Activated naive CD4-positive, alpha-beta T cell treated with anti-CD3 and anti-CD28 coated beads for 36 hours (primary cell): ENCODE data around the gene UQCC2. TPM values are rescaled to one million over a fixed set of nuclear protein-coding genes. Genes with fewer than 3 reads are reported as not detected.

Experiments
- CTCF ChIA-PET: fragments of 350-600 bp; sonication (Branson Sonifier 250); formaldehyde crosslinking; loops from one replicate; lab custom pipeline; 2021; ENCODE audit warnings: antibody characterized with exemption; lab: Charles Lee
- DNase-seq: peaks from one replicate; pipeline ENCODE4 v3.0.0-alpha.2; 2020
- H3K27ac Mint-ChIP-seq: one replicate; pipeline ENCODE4 v1.8.0; 2021; ENCODE audit warnings: mild to moderate bottlenecking, mixed read lengths
- H3K27me3 Mint-ChIP-seq: one replicate; pipeline ENCODE4 v1.8.0; 2021; ENCODE audit warnings: low read depth, mixed read lengths
- H3K36me3 Mint-ChIP-seq: one replicate; pipeline ENCODE4 v1.8.0; 2021; ENCODE audit warnings: low read depth, mixed read lengths
- H3K4me1 Mint-ChIP-seq: one replicate; pipeline ENCODE4 v1.8.0; 2021; ENCODE audit warnings: low read depth, mixed read lengths
- H3K4me3 Mint-ChIP-seq: one replicate; pipeline ENCODE4 v1.8.0; 2021; ENCODE audit warnings: mild to moderate bottlenecking, moderate library complexity, mixed read lengths
- H3K9me3 Mint-ChIP-seq: one replicate; pipeline ENCODE4 v1.8.0; 2021; ENCODE audit warnings: mixed read lengths
- intact Hi-C: fragments of 100-400 bp; cut with micrococcal nuclease; formaldehyde crosslinking; loops from one replicate; pipeline ENCODE4 v1.15.1; 2023
- total RNA-seq, 2 experiments: library from RNA; stranded (reverse); gene quantifications; one replicate each; pipeline ENCODE4 v1.2.3, GENCODE V29; 2021

UQCC2 gene
- total RNA-seq, 2 experiments from 2014 or later: 199 to 205 TPM

DNA sequence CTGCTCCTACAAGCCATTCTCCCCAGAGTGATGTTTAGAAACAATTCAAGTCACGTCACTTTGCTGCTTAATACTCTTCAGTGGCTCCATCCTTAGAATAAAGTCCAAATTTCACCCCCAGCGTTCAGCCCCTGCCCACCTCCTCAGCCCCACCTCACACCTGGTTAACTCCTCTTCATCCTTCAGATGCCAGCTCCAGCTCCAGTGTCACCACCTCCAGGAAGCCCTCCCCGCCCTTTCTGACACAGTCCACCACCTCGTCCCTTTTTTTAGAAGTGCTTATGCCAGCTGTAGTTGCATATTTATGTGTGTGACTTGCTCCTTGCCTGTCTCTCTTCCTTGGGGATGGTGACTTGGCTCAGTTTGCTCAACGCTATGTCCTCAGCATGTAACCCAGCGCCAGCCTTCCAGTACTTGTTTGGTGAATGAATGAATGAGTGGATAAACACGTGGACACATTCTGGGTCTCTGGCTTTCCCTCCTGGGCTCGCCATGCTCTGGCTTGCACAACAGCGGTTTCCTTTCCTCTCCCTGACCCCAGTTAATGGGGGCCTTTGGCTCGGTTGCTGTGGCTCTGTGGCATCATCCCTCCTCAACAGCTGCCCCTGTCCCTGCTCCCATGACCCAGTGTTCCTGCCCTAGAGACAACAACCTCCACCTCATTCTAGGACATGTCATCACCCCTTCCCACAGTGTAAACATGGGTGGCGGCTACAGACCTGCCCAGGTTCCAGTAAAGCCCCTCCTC, 38.9 kb upstream of the UQCC2 start:
- CTCF ChIA-PET: interaction anchor here (2.3 kb wide), 1 partner anchor 10 kb away, joined by 6 read pairs; no protein-coding TSS in a partner anchor

GRCh38 chr6:33749401-33749800, 37.9 kb upstream of the UQCC2 start:
- H3K9me3 Mint-ChIP-seq: no peaks in the 10 kb centered on the region
- no peaks in the 10 kb centered on the region for H3K27me3 Mint-ChIP-seq
- DNase-seq: no peak
- H3K36me3 Mint-ChIP-seq: no peaks in the 10 kb centered on the region
- no peak overlapping the region for H3K27ac Mint-ChIP-seq
- intact Hi-C loops: loop anchor here (10.0 kb wide), 1 partner anchor 405 kb away; no protein-coding TSS in a partner anchor
- no peaks in the 10 kb centered on the region for H3K4me1 Mint-ChIP-seq
- H3K4me3 Mint-ChIP-seq: no peak overlapping the region
- CTCF ChIA-PET: interaction anchor here (2.3 kb wide), 1 partner anchor 11 kb away, joined by 6 read pairs; no protein-coding TSS in a partner anchor

More for the DNA sequence above, 38.9 kb upstream of the UQCC2 start:
- Mint-ChIP-seq H3K27me3 (no peaks in the 10 kb centered on the region), H3K9me3 (no peaks in the 10 kb centered on the region), H3K36me3 (no peaks in the 10 kb centered on the region), H3K4me3 (no peak overlapping the region), H3K27ac (no peak overlapping the region), H3K4me1 (no peaks in the 10 kb centered on the region)
- intact Hi-C loops: no loop called here
- no peak for DNase-seq

DNA sequence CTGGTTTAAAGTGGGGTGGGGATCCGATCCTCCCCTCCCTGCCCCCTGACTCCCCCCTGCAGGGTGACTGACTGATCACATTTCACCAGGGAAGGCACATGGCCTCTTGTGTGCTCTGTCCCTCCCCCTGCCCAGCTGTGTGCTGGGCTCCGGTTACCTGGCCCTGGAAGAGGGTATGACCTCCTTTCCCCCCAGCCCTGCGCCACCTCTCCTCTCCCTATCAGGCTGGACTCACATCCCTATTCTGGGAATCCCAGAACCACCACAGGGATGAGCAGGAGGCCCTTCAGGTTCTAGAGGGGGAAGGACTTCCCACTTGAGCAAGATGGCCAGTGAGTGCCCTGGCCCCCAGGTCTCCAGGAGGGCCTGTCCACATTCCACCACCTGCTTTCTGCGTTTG, 37.3 kb upstream of the UQCC2 start:
- CTCF ChIA-PET: interaction anchor here (0.9 to 2.3 kb wide), 2 partner anchors 11 to 54 kb away, joined by 3 to 6 read pairs; no protein-coding TSS in a partner anchor
- intact Hi-C loops: loop anchor here (10.0 kb wide), 1 partner anchor 406 kb away; no protein-coding TSS in a partner anchor

DNA sequence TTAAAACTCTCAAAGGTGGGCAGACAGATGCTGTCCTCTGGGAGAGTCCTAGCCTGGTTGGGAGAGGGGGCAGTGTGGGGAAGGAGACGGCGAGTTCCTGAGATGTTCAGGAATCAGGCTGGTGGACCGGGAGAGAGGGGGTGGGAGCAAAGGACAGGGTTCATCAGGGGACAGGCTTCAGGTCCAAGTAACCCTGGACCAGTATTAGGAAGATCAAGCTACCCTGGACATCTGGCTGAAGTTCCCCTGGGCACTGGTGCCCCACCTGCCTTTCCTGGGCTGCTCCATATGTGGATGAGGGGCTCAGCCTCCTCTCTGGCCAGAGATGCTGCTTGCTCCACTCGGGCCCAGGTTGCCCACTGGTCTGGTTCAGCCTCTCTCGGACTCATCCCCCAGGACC, 36.3 kb upstream of the UQCC2 start:
- CTCF ChIA-PET: interaction anchor here (0.9 kb wide), 1 partner anchor 53 kb away, joined by 3 read pairs; no protein-coding TSS in a partner anchor
- H3K9me3 Mint-ChIP-seq: no peaks in the 10 kb centered on the region
- H3K27ac Mint-ChIP-seq: no peak overlapping the region
- H3K27me3 Mint-ChIP-seq: no peaks in the 10 kb centered on the region
- no peak overlapping the region for H3K4me3 Mint-ChIP-seq
- H3K4me1 Mint-ChIP-seq: peaks cover 2% of the 10 kb centered on the region
- DNase-seq: no peak
- H3K36me3 Mint-ChIP-seq: no peaks in the 10 kb centered on the region
- intact Hi-C loops: loop anchor here (10.0 kb wide), 1 partner anchor 407 kb away; no protein-coding TSS in a partner anchor

More for the DNA sequence above, 37.3 kb upstream of the UQCC2 start:
- Mint-ChIP-seq H3K27ac (no peak overlapping the region), H3K4me1 (peaks cover 2% of the 10 kb centered on the region), H3K4me3 (no peak overlapping the region), H3K36me3 (no peaks in the 10 kb centered on the region), H3K9me3 (no peaks in the 10 kb centered on the region), H3K27me3 (no peaks in the 10 kb centered on the region)
- DNase-seq: no peak

DNA sequence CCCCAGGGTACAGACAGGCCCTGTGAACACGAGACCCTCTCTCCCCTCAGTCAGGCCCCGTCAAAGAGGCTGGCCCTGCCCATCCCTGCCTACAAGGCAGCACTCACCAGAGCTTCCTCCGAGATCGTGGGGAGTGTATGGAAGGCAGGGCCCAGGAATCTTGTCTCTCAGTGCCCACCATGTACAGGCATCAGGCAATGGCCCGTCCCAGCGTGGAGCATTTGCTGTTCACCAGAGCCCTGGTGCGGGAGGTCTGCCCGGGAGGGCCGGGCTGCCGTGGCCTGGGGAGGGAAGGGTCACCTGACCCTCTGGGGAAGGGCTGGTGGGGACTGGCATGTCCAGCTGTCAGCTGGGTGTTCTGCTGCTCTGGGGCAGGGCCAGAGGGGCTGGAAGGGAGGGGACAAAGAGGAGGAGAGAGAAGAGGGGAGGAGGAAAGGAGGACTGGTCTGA, 35.2 kb upstream of the UQCC2 start, which contains the start of gene IP6K3:
Gene IP6K3 (minus strand): TSS at position 255 of the 450 bp plus-strand sequence. CDS start 11,429 bp downstream, outside the sequence.
- Mint-ChIP-seq H3K4me1 (peaks cover 2% of the 10 kb centered on the region), H3K27me3 (no peaks in the 10 kb centered on the region), H3K36me3 (no peaks in the 10 kb centered on the region), H3K4me3 (no peak within 1 kb of the TSS), H3K27ac (no peak within 1 kb of the TSS), H3K9me3 (no peaks in the 10 kb centered on the region)
- intact Hi-C loops: loop anchor here (10.0 kb wide), 1 partner anchor 408 kb away; no protein-coding TSS in a partner anchor
- CTCF ChIA-PET: interaction anchor here (1.7 kb wide), 1 partner anchor 281 kb away, joined by 5 read pairs; no protein-coding TSS in a partner anchor
- DNase-seq: no peak

GRCh38 chr6:33746036-33746600, 34.6 kb upstream of the UQCC2 start:
- H3K27ac Mint-ChIP-seq: no peak overlapping the region
- H3K9me3 Mint-ChIP-seq: no peaks in the 10 kb centered on the region
- H3K36me3 Mint-ChIP-seq: no peaks in the 10 kb centered on the region
- no peaks in the 10 kb centered on the region for H3K27me3 Mint-ChIP-seq
- CTCF ChIA-PET: interaction anchor here (0.7 to 1.9 kb wide), 3 partner anchors 24 to 282 kb away, joined by 4 to 7 read pairs (median 5); no protein-coding TSS in a partner anchor
- no peak overlapping the region for H3K4me3 Mint-ChIP-seq
- peaks cover 2% of the 10 kb centered on the region for H3K4me1 Mint-ChIP-seq
- intact Hi-C loops: loop anchor here (10.0 kb wide), 1 partner anchor 409 kb away; no protein-coding TSS in a partner anchor
- DNase-seq: no peak

GRCh38 chr6:33745548-33745947, 34.0 kb upstream of the UQCC2 start:
- intact Hi-C loops: loop anchor here (2.0 to 10.0 kb wide), 2 partner anchors 25 to 409 kb away; no protein-coding TSS in a partner anchor
- H3K27ac Mint-ChIP-seq: no peak overlapping the region

DNA sequence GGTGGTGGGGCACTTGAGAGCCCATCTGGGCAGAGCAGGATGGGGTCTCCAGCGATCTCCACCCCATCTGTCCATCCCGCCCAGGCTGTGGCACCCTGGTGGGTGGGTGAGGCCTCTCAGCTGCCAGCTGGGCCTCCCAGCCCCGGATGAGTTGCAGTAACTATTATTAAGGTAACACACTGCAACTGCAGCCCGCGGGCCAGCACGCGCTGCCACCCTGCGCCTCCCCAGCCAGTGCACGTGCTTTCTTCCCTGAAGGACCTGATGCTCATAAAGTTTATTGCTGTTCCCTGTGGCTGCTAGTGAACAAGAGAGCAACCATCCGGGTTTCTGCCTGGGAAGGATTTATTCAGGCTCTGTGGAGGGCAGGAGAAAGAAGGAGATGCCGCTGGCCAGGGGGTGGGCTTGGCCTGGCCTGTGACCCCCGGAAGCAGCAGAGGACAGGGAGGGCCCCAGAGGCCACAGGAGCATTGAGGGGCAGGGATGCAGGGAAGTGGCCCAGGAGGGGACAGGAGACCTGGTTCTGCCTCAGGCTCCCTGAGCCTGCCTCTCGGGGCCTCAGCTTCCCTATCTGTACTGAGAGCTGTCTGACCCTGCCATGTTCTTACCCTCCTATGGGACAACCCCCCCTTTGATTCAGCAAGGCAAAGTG, 33.5 kb upstream of the UQCC2 start:
- Mint-ChIP-seq H3K9me3 (no peaks in the 10 kb centered on the region), H3K27me3 (no peaks in the 10 kb centered on the region), H3K27ac (no peak overlapping the region), H3K4me3 (no peak overlapping the region), H3K4me1 (peaks cover 2% of the 10 kb centered on the region), H3K36me3 (no peaks in the 10 kb centered on the region)
- CTCF ChIA-PET: interaction anchor here (0.6 to 2.9 kb wide), 11 partner anchors 12 to 381 kb away, joined by 3 to 17 read pairs (median 7); partner anchors contain the start of gene UQCC2
- no peak for DNase-seq
- intact Hi-C loops: loop anchor here (1.0 to 10.0 kb wide), 6 partner anchors 17 to 410 kb away; partner anchors contain the start of gene UQCC2

More at GRCh38 chr6:33745548-33745947, 34.0 kb upstream of the UQCC2 start:
- H3K9me3 Mint-ChIP-seq: no peaks in the 10 kb centered on the region
- peaks cover 2% of the 10 kb centered on the region for H3K4me1 Mint-ChIP-seq
- CTCF ChIA-PET: interaction anchor here (0.7 to 2.4 kb wide), 7 partner anchors 22 to 282 kb away, joined by 3 to 15 read pairs (median 5); no protein-coding TSS in a partner anchor
- H3K36me3 Mint-ChIP-seq: no peaks in the 10 kb centered on the region
- H3K27me3 Mint-ChIP-seq: no peaks in the 10 kb centered on the region
- H3K4me3 Mint-ChIP-seq: no peak overlapping the region
- no peak for DNase-seq

DNA sequence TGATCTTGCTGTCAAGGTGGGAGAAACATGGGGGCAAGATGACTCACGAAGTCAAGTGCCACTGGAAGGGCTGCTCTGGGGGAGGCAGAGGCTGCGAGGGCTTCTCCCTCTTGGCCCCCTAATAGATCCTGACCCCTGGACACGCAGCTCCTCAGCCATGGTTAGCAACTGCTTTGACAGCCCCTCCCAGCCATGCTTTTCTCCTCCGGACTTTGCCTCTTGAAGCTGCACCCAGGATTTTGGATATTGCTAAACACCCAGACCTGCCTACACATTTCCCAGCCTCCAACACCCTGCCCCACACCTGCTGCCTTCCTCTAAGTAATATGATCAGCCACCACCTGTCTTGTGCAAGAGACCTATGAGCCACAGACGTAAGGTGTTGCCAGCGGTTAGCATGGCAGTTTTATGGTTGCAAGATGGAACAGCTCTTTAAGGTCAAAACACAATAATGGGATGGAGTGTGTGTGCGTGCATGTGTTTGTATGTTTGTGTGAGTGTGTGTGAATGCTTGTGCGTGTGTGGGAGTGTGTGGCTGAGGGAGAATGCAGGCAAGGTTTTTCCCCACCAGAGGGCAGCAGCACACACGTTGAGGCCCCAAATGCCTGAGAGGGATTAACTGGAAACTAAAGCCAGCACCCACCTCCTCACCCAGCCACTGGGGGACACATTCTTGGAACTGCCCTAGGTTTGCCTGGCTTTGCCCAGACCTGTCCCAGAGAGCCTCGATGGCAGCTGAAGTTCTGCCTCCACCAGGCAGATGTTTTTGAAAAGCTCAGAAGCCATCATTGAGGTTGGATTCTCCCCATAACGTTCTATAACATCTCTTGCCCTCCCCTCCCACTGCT, 32.7 kb upstream of the UQCC2 start:
- Mint-ChIP-seq H3K4me3 (no peak overlapping the region), H3K4me1 (peaks cover 2% of the 10 kb centered on the region), H3K27me3 (no peaks in the 10 kb centered on the region), H3K9me3 (no peaks in the 10 kb centered on the region), H3K27ac (no peak overlapping the region), H3K36me3 (no peaks in the 10 kb centered on the region)
- intact Hi-C loops: loop anchor here (1.0 to 10.0 kb wide), 6 partner anchors 18 to 411 kb away; partner anchors contain the start of gene UQCC2
- CTCF ChIA-PET: interaction anchor here (0.5 to 2.9 kb wide), 23 partner anchors 8 to 1758 kb away, joined by 3 to 17 read pairs (median 3); partner anchors contain the start of gene UQCC2
- peak; percentile 83 for DNase-seq

- Mint-ChIP-seq H3K4me1 (peaks cover 2% of the 10 kb centered on the region), H3K9me3 (no peaks in the 10 kb centered on the region), H3K4me3 (no peak overlapping the region), H3K27me3 (no peaks in the 10 kb centered on the region), H3K36me3 (no peaks in the 10 kb centered on the region), H3K27ac (no peak overlapping the region)
- CTCF ChIA-PET: interaction anchor here (0.6 to 2.9 kb wide), 9 partner anchors 21 to 414 kb away, joined by 3 to 17 read pairs (median 3); partner anchors contain the start of gene UQCC2
- DNase-seq: no peak
- intact Hi-C loops: loop anchor here (10.0 kb wide), 1 partner anchor 412 kb away; no protein-coding TSS in a partner anchor
Observed at GRCh38 chr6:33742837-33743236, 31.3 kb upstream of the UQCC2 start.
